Chondrocyte (in vitro differentiated cells): Measurements from ENCODE around the gene SPDYC. TPM values are rescaled to one million over a fixed set of nuclear protein-coding genes. Genes with fewer than 3 reads are reported as not detected.

Experiments used
- DNase-seq: peaks from one replicate; pipeline ENCODE4 v3.0.0; 2021; ENCODE audit warnings: mixed read lengths, low spot score
- H3K27ac Mint-ChIP-seq: one replicate; pipeline ENCODE4 v1.8.0; 2021; ENCODE audit warnings: mild to moderate bottlenecking, moderate library complexity, mixed read lengths; ENCODE audit not compliant: unreplicated experiment
- H3K27me3 Mint-ChIP-seq: 2 replicates; pipeline ENCODE4 v1.8.0; 2021; ENCODE audit warnings: low read depth, mixed read lengths
- H3K36me3 Mint-ChIP-seq: 2 replicates; pipeline ENCODE4 v1.8.0; 2021; ENCODE audit warnings: low read depth, mixed read lengths
- H3K4me1 Mint-ChIP-seq: 2 replicates; pipeline ENCODE4 v1.8.0; 2021; ENCODE audit warnings: low read depth, mild to moderate bottlenecking, mixed read lengths
- H3K4me3 Mint-ChIP-seq: one replicate; pipeline ENCODE4 v1.8.0; 2021; ENCODE audit warnings: mild to moderate bottlenecking, moderate library complexity, mixed read lengths; ENCODE audit not compliant: unreplicated experiment
- H3K9me3 Mint-ChIP-seq: 2 replicates; pipeline ENCODE4 v1.8.0; 2021; ENCODE audit warnings: low read depth, mixed read lengths
- long read RNA-seq: library from polyadenylated mRNA; stranded (forward); transcript quantifications from one replicate; pipeline ENCODE4 v2.0.0, GENCODE V29; 2021
- total RNA-seq: library from RNA; stranded (reverse); gene quantifications from 3 replicates; pipeline ENCODE4 v1.2.1, GENCODE V29; 2021
- TF ChIP-seq, protein P1 (sequence below): fragments of 200-600 bp; sonication (generic); IDR thresholded peaks from 2 replicates; pipeline ENCODE4 v1.5.0; 2021; ENCODE audit warnings: antibody characterized with exemption, mild to moderate bottlenecking, moderate library complexity

The SPDYC gene
- total RNA-seq = not detected in 3 replicates
- long read RNA-seq = 0 reads

DNA sequence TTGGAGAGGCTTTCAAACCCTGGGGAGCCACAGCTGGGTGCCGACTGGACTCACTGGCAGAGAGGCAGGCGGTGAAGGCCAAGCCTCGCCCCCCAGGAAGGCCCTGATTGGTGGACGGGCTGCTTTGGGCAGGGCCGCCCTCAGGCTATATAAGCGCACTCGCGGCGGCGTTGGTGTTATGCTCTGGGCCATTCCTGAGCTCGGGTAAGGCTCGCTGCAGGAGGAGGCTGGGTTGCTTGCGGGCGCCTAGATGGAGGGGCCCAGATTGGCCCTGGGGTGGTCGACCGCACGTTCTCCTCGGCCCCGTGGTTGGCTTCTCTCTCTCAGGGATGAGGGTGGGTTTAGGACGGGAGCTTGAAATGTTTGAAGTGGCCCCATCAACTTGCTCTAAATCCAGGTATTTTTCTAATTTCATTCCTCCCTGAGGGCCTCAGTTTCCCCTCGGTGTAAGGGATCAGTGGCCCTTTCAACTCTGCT, at the start of gene SPDYC:
TSS of gene SPDYC (plus strand) at position 176 of the 477 bp plus-strand sequence. CDS start 1,125 bp downstream, outside the sequence.
- Mint-ChIP-seq H3K4me3 (no peak within 1 kb of the TSS), H3K9me3 (no peaks in the 10 kb centered on the region), H3K36me3 (no peaks in the 10 kb centered on the region), H3K4me1 (peaks cover 8% of the 10 kb centered on the region), H3K27me3 (no peaks in the 10 kb centered on the region), H3K27ac (peak within 1 kb of the TSS; percentile 95)
- TF ChIP-seq, protein P1, sequence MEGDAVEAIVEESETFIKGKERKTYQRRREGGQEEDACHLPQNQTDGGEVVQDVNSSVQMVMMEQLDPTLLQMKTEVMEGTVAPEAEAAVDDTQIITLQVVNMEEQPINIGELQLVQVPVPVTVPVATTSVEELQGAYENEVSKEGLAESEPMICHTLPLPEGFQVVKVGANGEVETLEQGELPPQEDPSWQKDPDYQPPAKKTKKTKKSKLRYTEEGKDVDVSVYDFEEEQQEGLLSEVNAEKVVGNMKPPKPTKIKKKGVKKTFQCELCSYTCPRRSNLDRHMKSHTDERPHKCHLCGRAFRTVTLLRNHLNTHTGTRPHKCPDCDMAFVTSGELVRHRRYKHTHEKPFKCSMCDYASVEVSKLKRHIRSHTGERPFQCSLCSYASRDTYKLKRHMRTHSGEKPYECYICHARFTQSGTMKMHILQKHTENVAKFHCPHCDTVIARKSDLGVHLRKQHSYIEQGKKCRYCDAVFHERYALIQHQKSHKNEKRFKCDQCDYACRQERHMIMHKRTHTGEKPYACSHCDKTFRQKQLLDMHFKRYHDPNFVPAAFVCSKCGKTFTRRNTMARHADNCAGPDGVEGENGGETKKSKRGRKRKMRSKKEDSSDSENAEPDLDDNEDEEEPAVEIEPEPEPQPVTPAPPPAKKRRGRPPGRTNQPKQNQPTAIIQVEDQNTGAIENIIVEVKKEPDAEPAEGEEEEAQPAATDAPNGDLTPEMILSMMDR = no peak
- DNase-seq = no peak

DNA sequence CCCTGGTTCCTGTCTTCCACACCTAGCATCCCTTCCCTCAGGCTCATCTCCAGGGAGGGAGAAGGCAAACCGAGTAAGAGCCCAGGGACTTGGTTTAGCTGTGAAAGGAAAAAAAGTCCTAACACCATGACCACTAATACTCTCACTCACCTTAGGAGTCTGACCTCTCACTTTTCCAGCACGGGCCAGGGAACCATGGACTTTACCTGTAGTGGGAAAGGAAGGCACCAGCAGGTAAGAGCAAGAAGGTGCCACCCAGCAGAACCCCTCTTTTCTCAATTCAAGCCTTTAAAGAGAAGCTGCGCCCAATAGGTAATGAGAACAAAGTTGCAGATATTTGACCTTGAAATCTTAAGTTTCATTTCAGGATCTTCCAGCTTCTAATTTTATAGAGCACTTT, 49.2 kb upstream of the SPDYC start:
- Mint-ChIP-seq H3K27me3 (no peaks in the 10 kb centered on the region), H3K4me3 (peak overlapping the region; percentile 98), H3K27ac (peak overlapping the region; percentile 96), H3K36me3 (peaks cover 10% of the 10 kb centered on the region), H3K4me1 (peaks cover 44% of the 10 kb centered on the region), H3K9me3 (no peaks in the 10 kb centered on the region)
- no peak for DNase-seq
- TF ChIP-seq, protein P1 = no peak

DNA sequence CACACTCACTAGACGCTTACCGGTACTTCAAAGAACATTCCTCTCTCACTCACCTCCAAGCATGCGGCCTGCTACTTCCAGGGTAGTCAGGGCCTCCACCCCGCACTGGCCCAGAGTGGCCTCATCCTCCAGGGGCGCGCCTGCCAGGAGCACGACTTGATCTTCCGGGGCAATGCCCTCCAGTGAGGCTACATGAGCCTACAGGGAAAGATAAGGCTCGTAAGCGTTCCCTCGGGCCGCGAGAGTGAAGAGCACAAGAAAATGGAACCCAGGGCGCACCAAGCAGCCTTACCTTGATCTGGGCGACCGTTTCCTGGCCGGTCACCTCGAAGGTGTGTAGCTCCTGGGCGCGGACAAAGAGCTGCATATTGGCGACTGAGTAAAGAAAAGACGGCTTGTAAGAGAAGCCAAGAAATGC, 48.6 kb upstream of the SPDYC start:
- Mint-ChIP-seq H3K4me3 (peak overlapping the region; percentile 98), H3K36me3 (peaks cover 12% of the 10 kb centered on the region), H3K4me1 (peaks cover 41% of the 10 kb centered on the region), H3K27me3 (no peaks in the 10 kb centered on the region), H3K9me3 (no peaks in the 10 kb centered on the region), H3K27ac (peak overlapping the region; percentile 96)
- TF ChIP-seq, protein P1 = no peak
- DNase-seq = peak; percentile 84

DNA sequence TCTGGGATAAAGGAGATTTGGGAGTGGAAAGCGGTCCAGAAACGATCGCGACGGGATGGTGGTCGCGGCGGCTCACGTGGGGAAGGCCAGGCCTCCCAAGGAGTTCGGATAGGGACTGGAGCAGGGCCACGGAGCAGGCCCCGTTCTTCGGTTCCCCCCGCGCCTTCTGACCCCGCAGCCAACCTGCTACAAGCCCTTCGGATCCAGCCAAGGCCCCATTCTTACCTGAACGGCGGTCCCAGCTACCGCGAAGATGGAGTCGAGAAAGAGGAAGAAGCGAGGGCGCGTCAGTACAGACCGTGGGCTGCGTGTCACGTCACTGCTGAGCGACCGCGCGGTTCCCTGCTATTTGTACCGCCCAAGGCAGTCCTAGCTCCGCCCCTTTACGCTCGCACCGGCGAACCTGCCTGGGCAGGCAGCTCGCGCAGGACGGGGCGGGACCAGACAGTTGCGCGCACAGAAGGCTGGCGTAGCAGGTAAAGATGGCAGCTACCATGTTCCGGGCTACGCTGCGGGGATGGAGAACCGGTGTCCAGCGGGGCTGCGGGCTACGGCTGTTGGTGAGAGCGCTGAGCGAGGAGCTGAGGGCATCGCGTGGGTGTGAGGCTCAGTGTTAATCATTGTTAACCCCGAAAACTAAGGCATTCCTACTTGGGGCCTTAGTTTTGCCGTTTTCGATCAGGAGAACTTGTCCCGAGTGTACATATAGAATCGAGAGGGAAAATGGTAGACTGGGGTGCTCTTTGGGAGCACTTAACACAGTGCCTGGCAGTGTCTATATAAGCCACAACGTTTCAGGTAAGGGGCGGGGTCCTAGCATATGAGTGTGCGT, 48.0 kb upstream of the SPDYC start, which contains the start of the genes FAU and MRPL49:
TSS of gene FAU (minus strand) at position 270 of the 832 bp plus-strand sequence. CDS start 321 bp downstream, outside the sequence.
TSS of gene MRPL49 (plus strand) at position 457 of the 832 bp plus-strand sequence. CDS start at position 483, 26 bp downstream.
- Mint-ChIP-seq H3K36me3 (peaks cover 13% of the 10 kb centered on the region), H3K27me3 (no peaks in the 10 kb centered on the region), H3K4me1 (peaks cover 36% of the 10 kb centered on the region), H3K9me3 (no peaks in the 10 kb centered on the region), H3K4me3 (peak within 1 kb of the TSS; percentile 98), H3K27ac (peak within 1 kb of the TSS; percentile 96)
- DNase-seq = peak; percentile 99
- TF ChIP-seq, protein P1 = no peak

GRCh38 chr11:65124480-65125196, 45.4 kb upstream of the SPDYC start:
- no peaks in the 10 kb centered on the region for H3K9me3 Mint-ChIP-seq
- TF ChIP-seq, protein P1 = no peak
- no peak overlapping the region for H3K4me3 Mint-ChIP-seq
- peaks cover 8% of the 10 kb centered on the region for H3K36me3 Mint-ChIP-seq
- no peaks in the 10 kb centered on the region for H3K27me3 Mint-ChIP-seq
- peak; percentile 19 for DNase-seq
- H3K27ac Mint-ChIP-seq = no peak overlapping the region
- peaks cover 34% of the 10 kb centered on the region for H3K4me1 Mint-ChIP-seq
